GM23248 (cell line): ENCODE measurements around the gene ERG. TPM values are rescaled to one million over a fixed set of nuclear protein-coding genes. Genes with fewer than 3 reads are reported as not detected.

Experiments
- DNase-seq: peaks from one replicate; pipeline ENCODE4 v3.0.0-alpha.2; 2015
- H2AFZ ChIP-seq: fragments of 200-600 bp; sonication (generic); 2 replicates; pipeline ENCODE4 v1.6.1; 2016; ENCODE audit warnings: antibody characterized with exemption
- H3F3A ChIP-seq: fragments of 200-600 bp; sonication (generic); 2 replicates; pipeline ENCODE4 v1.6.1; 2016; ENCODE audit warnings: mild to moderate bottlenecking, antibody characterized with exemption, mixed run types; ENCODE audit not compliant: insufficient read depth
- H3K27ac ChIP-seq: fragments of 200-600 bp; sonication (generic); 2 replicates; pipeline ENCODE4 v1.5.1; 2016; ENCODE audit warnings: mild to moderate bottlenecking
- H3K27me3 ChIP-seq: fragments of 200-600 bp; sonication (generic); replicated peaks from 2 replicates; pipeline ENCODE4 v1.6.1; 2016; ENCODE audit warnings: mild to moderate bottlenecking; ENCODE audit not compliant: insufficient read depth
- H3K36me3 ChIP-seq: fragments of 200-600 bp; sonication (generic); 2 replicates; pipeline ENCODE4 v1.6.1; 2016; ENCODE audit warnings: low read depth, mild to moderate bottlenecking
- H3K4me1 ChIP-seq: fragments of 200-600 bp; sonication (generic); 2 replicates; pipeline ENCODE4 v1.6.1; 2016; ENCODE audit warnings: mild to moderate bottlenecking; ENCODE audit not compliant: insufficient read depth
- H3K4me2 ChIP-seq: fragments of 200-600 bp; sonication (generic); one replicate; pipeline ENCODE4 v1.6.1; 2016; ENCODE audit warnings: mild to moderate bottlenecking; ENCODE audit not compliant: unreplicated experiment
- H3K4me3 ChIP-seq: fragments of 200-600 bp; sonication (generic); 2 replicates; pipeline ENCODE4 v1.5.1; 2016; ENCODE audit warnings: mild to moderate bottlenecking
- H3K79me2 ChIP-seq: fragments of 200-600 bp; sonication (generic); 2 replicates; pipeline ENCODE4 v1.6.1; 2016; ENCODE audit warnings: mild to moderate bottlenecking; ENCODE audit not compliant: insufficient read depth
- H3K9ac ChIP-seq: fragments of 200-600 bp; sonication (generic); 2 replicates; pipeline ENCODE4 v1.6.1; 2016; ENCODE audit warnings: mild to moderate bottlenecking
- H3K9me2 ChIP-seq: fragments of 200-600 bp; sonication (generic); 2 replicates; pipeline ENCODE4 v1.6.1; 2016; ENCODE audit warnings: mixed run types, mild to moderate bottlenecking, moderate library complexity; ENCODE audit not compliant: insufficient read depth
- H3K9me3 ChIP-seq: fragments of 200-600 bp; sonication (generic); one replicate; pipeline ENCODE4 v1.6.1; 2017; ENCODE audit warnings: low read depth
- H4K20me1 ChIP-seq: fragments of 200-600 bp; sonication (generic); 2 replicates; pipeline ENCODE4 v1.6.0; 2016; ENCODE audit not compliant: insufficient read depth
- EZH2 ChIP-seq: fragments of 200-600 bp; sonication (generic); IDR thresholded peaks from 2 replicates; pipeline ENCODE4 v1.6.1; 2018; ENCODE audit warnings: antibody characterized with exemption, mild to moderate bottlenecking; ENCODE audit not compliant: insufficient read depth, poor library complexity, severe bottlenecking
- EZH2phosphoT487 ChIP-seq: fragments of 200-600 bp; sonication (generic); IDR thresholded peaks from 2 replicates; pipeline ENCODE4 v1.6.1; 2018; ENCODE audit warnings: antibody characterized with exemption, moderate library complexity, mild to moderate bottlenecking, low read depth; ENCODE audit not compliant: insufficient read depth
- WGBS, 2 experiments: methylation state at CpG; one replicate each; pipeline ENCODE4 v1.1.6; 2015 to 2017; ENCODE audit warnings: low lambda C conversion rate in 2 of 2, low coverage in 1 of 2; ENCODE audit errors: missing lambda C conversion rate in 2 of 2; 5-methylcytosine and 5-hydroxymethylcytosine counted together
- in situ Hi-C: fragments of 300-500 bp; cut with MboI; formaldehyde crosslinking; loops from 2 replicates; pipeline ENCODE4 v1.15.0; 2020
- polyA plus RNA-seq: library from polyadenylated mRNA; unstranded; fragments of >200 nt; fragmentation: Nextera tagmentation; extraction: Ambion mirVana; gene quantifications from 2 replicates; pipeline ENCODE4 v1.2.1, GENCODE V29; 2016
- total RNA-seq: library from RNA; depleted of rRNA; stranded (reverse); fragments of >200 nt; shearing (Covaris generic); gene quantifications from 2 replicates; pipeline ENCODE4 v1.2.3, GENCODE V29; 2014

Gene ERG
- total and polyA plus RNA-seq, 2 experiments from 2014 or later, result 0.76 to 1.3 TPM

GRCh38 chr21:38490411-38491020 is 7.8 kb downstream of the ERG start:
- Histone ChIP-seq H3F3A (no peaks in the 10 kb centered on the region), H3K9ac (no peak overlapping the region), H3K36me3 (no peaks in the 10 kb centered on the region), H3K4me1 (peaks cover 12% of the 10 kb centered on the region), H3K27me3 (no peaks in the 10 kb centered on the region), H3K27ac (no peak overlapping the region), H3K4me2 (no peak overlapping the region), H3K4me3 (no peak overlapping the region), H3K9me3 (no peaks in the 10 kb centered on the region), H4K20me1 (no peaks in the 10 kb centered on the region), H3K9me2 (no peaks in the 10 kb centered on the region), H2AFZ (no peak overlapping the region), H3K79me2 (no peaks in the 10 kb centered on the region)
- no peak for DNase-seq
- TF ChIP-seq EZH2 (no peak), EZH2phosphoT487 (no peak)
- in situ Hi-C loops, result no loop called here
- 89 to 93% methylated on average over 12 of the region's 12 CpGs for WGBS, 2 experiments

- no peak overlapping the region for H2AFZ ChIP-seq
- no peak overlapping the region for H3K27ac ChIP-seq
- H3K36me3 ChIP-seq, result no peaks in the 10 kb centered on the region
- H3K9me3 ChIP-seq, result no peaks in the 10 kb centered on the region
- TF ChIP-seq EZH2phosphoT487, result no peak
- TF ChIP-seq EZH2, result no peak
- no peak overlapping the region for H3K9ac ChIP-seq
- peaks cover 12% of the 10 kb centered on the region for H3K4me1 ChIP-seq
- no peaks in the 10 kb centered on the region for H3K79me2 ChIP-seq
- H3K9me2 ChIP-seq, result no peaks in the 10 kb centered on the region
- in situ Hi-C loops, result no loop called here
- no peaks in the 10 kb centered on the region for H3K27me3 ChIP-seq
- no peak overlapping the region for H3K4me2 ChIP-seq
- H3F3A ChIP-seq, result no peaks in the 10 kb centered on the region
- 93 to 94% methylated on average over 6 of the region's 6 CpGs for WGBS, 2 experiments
- DNase-seq, result no peak
- no peaks in the 10 kb centered on the region for H4K20me1 ChIP-seq
- no peak overlapping the region for H3K4me3 ChIP-seq
Observed at GRCh38 chr21:38489729-38490128, 8.5 kb downstream of the ERG start.

GRCh38 chr21:38489271-38489652 is 9.0 kb downstream of the ERG start:
- H3K79me2 ChIP-seq, result no peaks in the 10 kb centered on the region
- 0 out of 2 replicates have a peak, but pooled peaks cover 3% of the 10 kb centered on the region for H3F3A ChIP-seq
- WGBS, 2 experiments, result 93 to 97% methylated on average over 3 of the region's 3 CpGs
- TF ChIP-seq EZH2 (no peak), EZH2phosphoT487 (no peak)
- no peak for DNase-seq
- no peak overlapping the region for H3K27ac ChIP-seq
- H3K9me2 ChIP-seq, result no peaks in the 10 kb centered on the region
- H3K27me3 ChIP-seq, result no peaks in the 10 kb centered on the region
- H2AFZ ChIP-seq, result no peak overlapping the region
- H3K4me2 ChIP-seq, result no peak overlapping the region
- H4K20me1 ChIP-seq, result no peaks in the 10 kb centered on the region
- peaks cover 15% of the 10 kb centered on the region for H3K4me1 ChIP-seq
- in situ Hi-C loops, result no loop called here
- H3K4me3 ChIP-seq, result no peak overlapping the region
- H3K9me3 ChIP-seq, result no peaks in the 10 kb centered on the region
- no peak overlapping the region for H3K9ac ChIP-seq
- no peaks in the 10 kb centered on the region for H3K36me3 ChIP-seq

- Histone ChIP-seq H2AFZ (no peak overlapping the region), H3F3A (0 out of 2 replicates have a peak, but pooled peaks cover 7% of the 10 kb centered on the region), H4K20me1 (no peaks in the 10 kb centered on the region), H3K4me3 (no peak overlapping the region), H3K27me3 (no peaks in the 10 kb centered on the region), H3K27ac (no peak overlapping the region), H3K9me3 (no peaks in the 10 kb centered on the region), H3K4me1 (peaks cover 21% of the 10 kb centered on the region), H3K36me3 (no peaks in the 10 kb centered on the region), H3K79me2 (no peaks in the 10 kb centered on the region), H3K9me2 (no peaks in the 10 kb centered on the region), H3K4me2 (no peak overlapping the region), H3K9ac (no peak overlapping the region)
- WGBS, 2 experiments, result 89 to 91% methylated on average over 11 of the region's 11 CpGs
- no peak for TF ChIP-seq EZH2phosphoT487
- in situ Hi-C loops, result no loop called here
- no peak for DNase-seq
Observed at GRCh38 chr21:38488640-38489270, 9.5 kb downstream of the ERG start.
